HTERT RPE-1 (cell line): ENCODE results near the gene INSM2.

ENCODE experiments used
- in situ Hi-C: fragments of 300-500 bp; cut with MboI; formaldehyde crosslinking; loops from 4 replicates; pipeline ENCODE4 v1.14.3; 2020; ENCODE audit warnings: low sequenced_read_pairs

The INSM2 gene

GRCh38 chr14:35533357-35534207 is at the start of gene INSM2:
Gene INSM2, plus strand, starts transcription at chr14:35534164. Its CDS starts 89 bp downstream, at chr14:35534253.
- in situ Hi-C loops = no loop called here

GRCh38 chr14:35492569-35493014 is 41.4 kb upstream of the INSM2 start:
- in situ Hi-C loops = no loop called here

- in situ Hi-C loops = no loop called here
These were observed 38.7 kb upstream of the INSM2 start for GRCh38 chr14:35495278-35495677.

GRCh38 chr14:35499180-35499579 is 34.8 kb upstream of the INSM2 start:
- in situ Hi-C loops = no loop called here

GRCh38 chr14:35503646-35504045 is 30.3 kb upstream of the INSM2 start:
- in situ Hi-C loops = no loop called here

GRCh38 chr14:35504260-35504659 is 29.7 kb upstream of the INSM2 start:
- in situ Hi-C loops = no loop called here

- in situ Hi-C loops = no loop called here
These were observed 27.5 kb upstream of the INSM2 start for GRCh38 chr14:35506461-35506860.

- in situ Hi-C loops = no loop called here
These were observed 27.0 kb upstream of the INSM2 start for GRCh38 chr14:35506927-35507326.

GRCh38 chr14:35509846-35510245 is 24.1 kb upstream of the INSM2 start:
- in situ Hi-C loops = no loop called here

GRCh38 chr14:35512765-35513164 is 21.2 kb upstream of the INSM2 start:
- in situ Hi-C loops = no loop called here

- in situ Hi-C loops = no loop called here
These were observed 18.0 kb upstream of the INSM2 start for GRCh38 chr14:35515916-35516315.

GRCh38 chr14:35519986-35520385 is 14.0 kb upstream of the INSM2 start:
- in situ Hi-C loops = no loop called here

GRCh38 chr14:35525695-35526094 is 8.3 kb upstream of the INSM2 start:
- in situ Hi-C loops = no loop called here

GRCh38 chr14:35526962-35527361 is 7.0 kb upstream of the INSM2 start:
- in situ Hi-C loops = no loop called here

- in situ Hi-C loops = no loop called here
These were observed 1.8 kb upstream of the INSM2 start for GRCh38 chr14:35531960-35532747.

- in situ Hi-C loops = no loop called here
These were observed 1.1 kb upstream of the INSM2 start for GRCh38 chr14:35532783-35533356.

- in situ Hi-C loops = no loop called here
These were observed 376 bp downstream of the INSM2 start for GRCh38 chr14:35534208-35534872.

GRCh38 chr14:35534873-35535482 is 1.0 kb downstream of the INSM2 start:
- in situ Hi-C loops = no loop called here

- in situ Hi-C loops = no loop called here
These were observed 1.6 kb downstream of the INSM2 start for GRCh38 chr14:35535483-35536112.

GRCh38 chr14:35539969-35540368 is 6.0 kb downstream of the INSM2 start:
- in situ Hi-C loops = no loop called here
